K562 (cell line): Measurements from ENCODE around the gene DLX2. TPM values are rescaled to one million over a fixed set of nuclear protein-coding genes. Genes with fewer than 3 reads are reported as not detected.

Experiments
- ATAC-seq: fragments of 200-7000 bp; cut with Tn5 transposase; 3 replicates; pipeline ENCODE4 v1.9.1; 2020; ENCODE audit warnings: moderate library complexity
- BruUV-seq: library from RNA; stranded (reverse); fragments of 400-500 nt; replicated peaks from 2 replicates; lab custom pipeline; 2021; lab: Mats Ljungman, UMichigan
- CTCF ChIA-PET: fragments of 300-600 bp; formaldehyde crosslinking; extraction: SDS; loops from one replicate; lab custom pipeline; 2021; ENCODE audit warnings: low intra/inter-chr PET ratio; lab: Yijun Ruan, JAX
- POLR2A ChIA-PET: fragments of 300-600, 350-650 bp; sonication (Branson Sonifier 250); formaldehyde crosslinking; extraction: SDS; loops from one replicate; lab custom pipeline; 2021; ENCODE audit warnings: antibody characterized with exemption, inconsistent platforms; lab: Yijun Ruan, JAX
- DNase-seq, 4 experiments: peaks; one replicate each; pipeline versions ENCODE4 v3.0.0 to v3.0.0-alpha.2; 2011 to 2018; ENCODE audit warnings: low spot score in 3 of 4, mixed read lengths in 3 of 4; ENCODE audit errors: extremely low read depth in 1 of 4
- FAIRE-seq: peaks from 2 replicates; lab custom pipeline; 2011; peaks lifted over from hg19 to GRCh38; lab: Jason Lieb, UNC
- H2AFZ ChIP-seq: 2 replicates; pipeline ENCODE4 v1.6.0; 2011; ENCODE audit warnings: low read depth, low read length, control low read depth, inconsistent platforms
- H3K27ac ChIP-seq: fragments of 200-600 bp; 3 replicates; pipeline ENCODE4 v1.8.0; 2011; ENCODE audit warnings: low read depth, mild to moderate bottlenecking, control low read depth, inconsistent platforms, low read length, moderate library complexity, mixed read lengths; ENCODE audit errors: extremely low read depth
- H3K27me3 ChIP-seq, 2 experiments: fragments of 300-600 bp in 1 of 2; 2 replicates in 1 of 2; 3 replicates in 1 of 2; pipeline versions ENCODE4 v1.6.0 to v1.8.0; 2011; ENCODE audit warnings: inconsistent platforms in 2 of 2, low read length in 2 of 2, mild to moderate bottlenecking in 1 of 2, mixed read lengths in 1 of 2, moderate library complexity in 1 of 2; ENCODE audit not compliant: control insufficient read depth in 2 of 2, insufficient read depth in 2 of 2
- H3K36me3 ChIP-seq: fragments of 300-600 bp; 3 replicates; pipeline ENCODE4 v1.8.0; 2011; ENCODE audit warnings: mild to moderate bottlenecking, low read length, inconsistent platforms; ENCODE audit not compliant: control insufficient read depth, insufficient read depth
- H3K4me1 ChIP-seq, 2 experiments: fragments of 200-600 bp in 1 of 2; replicated peaks in 1 of 2; 2 replicates in 1 of 2; 3 replicates in 1 of 2; pipeline versions ENCODE4 v1.5.1 to v1.8.0; 2011; ENCODE audit warnings: inconsistent platforms in 2 of 2, low read length in 2 of 2, mild to moderate bottlenecking in 1 of 2, mixed read lengths in 1 of 2, moderate library complexity in 1 of 2; ENCODE audit not compliant: control insufficient read depth in 2 of 2, insufficient read depth in 2 of 2
- H3K4me2 ChIP-seq: 2 replicates; pipeline ENCODE4 v1.6.1; 2011; ENCODE audit warnings: low read length, control low read depth, inconsistent platforms, mixed read lengths; ENCODE audit not compliant: insufficient read depth
- H3K4me3 ChIP-seq: fragments of 200-600 bp; sonication (generic), shearing (Covaris generic); 2 replicates; pipeline ENCODE4 v1.5.1; 2016; ENCODE audit warnings: control low read depth, inconsistent platforms
- H3K79me2 ChIP-seq: fragments of 200-600 bp; 3 replicates; pipeline ENCODE4 v1.8.0; 2011; ENCODE audit warnings: low read length, inconsistent platforms; ENCODE audit not compliant: control insufficient read depth, insufficient read depth
- H3K9ac ChIP-seq, 2 experiments: 2 replicates each; pipeline versions ENCODE4 v1.6.0 to v1.6.1; 2011; ENCODE audit warnings: low read depth in 2 of 2, low read length in 2 of 2, control low read depth in 1 of 2, inconsistent platforms in 1 of 2, mild to moderate bottlenecking in 1 of 2, mixed read lengths in 1 of 2; ENCODE audit not compliant: insufficient read depth in 1 of 2
- H3K9me1 ChIP-seq: one replicate; pipeline ENCODE4 v1.6.0; 2011; ENCODE audit warnings: inconsistent platforms, mild to moderate bottlenecking, low read length, moderate library complexity; ENCODE audit not compliant: control insufficient read depth, insufficient read depth
- H3K9me3 ChIP-seq: replicated peaks from 2 replicates; pipeline ENCODE4 v1.5.1; 2011; ENCODE audit warnings: low read depth, low read length, inconsistent platforms; ENCODE audit not compliant: control insufficient read depth, insufficient read depth
- H4K20me1 ChIP-seq: replicated peaks from 2 replicates; pipeline ENCODE4 v1.6.1; 2011; ENCODE audit warnings: low read length, inconsistent platforms, mixed read lengths; ENCODE audit not compliant: control insufficient read depth, insufficient read depth
- BRD4 ChIP-seq: fragments of 200-600 bp; sonication (generic); IDR thresholded peaks from 2 replicates; pipeline ENCODE4 v1.6.1; 2017; ENCODE audit warnings: inconsistent platforms
- CAMTA2 ChIP-seq: fragments of 250-450 bp; sonication (Bioruptor Pico); conservative IDR thresholded peaks from 2 replicates; pipeline ENCODE4 v1.5.1; 2022
- KDM2B ChIP-seq: fragments of 250-450 bp; sonication (Bioruptor Pico); IDR thresholded peaks from 2 replicates; pipeline ENCODE4 v1.8.0; 2021; ENCODE audit warnings: mild to moderate bottlenecking, moderate library complexity
- RB1 ChIP-seq: fragments of 450-650 bp; IDR thresholded peaks from 2 replicates; pipeline ENCODE4 v1.6.1; 2017; ENCODE audit warnings: low read depth, mild to moderate bottlenecking
- SMAD4 ChIP-seq: fragments of 250-450 bp; sonication (Bioruptor Pico); conservative IDR thresholded peaks from 2 replicates; pipeline ENCODE4 v1.8.0; 2021; ENCODE audit warnings: inconsistent platforms, mild to moderate bottlenecking, moderate library complexity
- ZNF23 ChIP-seq: fragments of 250-450 bp; sonication (Bioruptor Pico); IDR thresholded peaks from 2 replicates; pipeline ENCODE4 v1.4.0; 2020; ENCODE audit warnings: mild to moderate bottlenecking
- ZNF764 ChIP-seq: fragments of 250-450 bp; sonication (Bioruptor Pico); IDR thresholded peaks from 2 replicates; pipeline ENCODE4 v1.4.0; 2020; ENCODE audit warnings: low read depth, mild to moderate bottlenecking, moderate library complexity
- WGBS: fragments of 100-300 bp; shearing (Covaris generic); methylation state at CpG from one replicate; pipeline ENCODE4 v1.1.6; 2016; ENCODE audit warnings: low coverage, mixed read lengths; ENCODE audit not compliant: insufficient coverage; ENCODE audit errors: missing lambda C conversion rate; 5-methylcytosine and 5-hydroxymethylcytosine counted together
- in situ Hi-C: fragments of 300-500 bp; cut with MboI; formaldehyde crosslinking; loops from 4 replicates; pipeline ENCODE4 v1.15.0; 2018; ENCODE audit warnings: inconsistent platforms, mixed read lengths
- intact Hi-C: fragments of 100-400 bp; cut with micrococcal nuclease; formaldehyde crosslinking; loops from 2 replicates; pipeline ENCODE4 v1.14.2; 2022
- polyA plus RNA-seq, 8 experiments: library from polyadenylated mRNA; depleted of rRNA in 4 of 8; stranded (reverse) in 5 of 8; unstranded in 3 of 8; fragments of >200 nt; fragmentation: Nextera tagmentation in 2 of 8; fragmentation: Illumina TruSeq in 1 of 8; extraction: Ambion mirVana in 2 of 8; extraction: Trizol in 1 of 8; gene quantifications; 2 replicates each; pipeline versions ENCODE4 v1.2.1 to v1.2.3, GENCODE V29; 2011 to 2014; ENCODE audit warnings: inconsistent platforms in 1 of 8, missing spikeins in 1 of 8
- total RNA-seq, 7 experiments: library from RNA; depleted of rRNA in 6 of 7; stranded (reverse); fragments of >200 nt in 6 of 7; fragmentation: Illumina TruSeq in 2 of 7; extraction: Trizol in 2 of 7; gene quantifications; 2 replicates each; pipeline versions ENCODE4 v1.2.1 to v1.2.3, GENCODE V29; 2011 to 2021; ENCODE audit warnings: low replicate concordance in 1 of 7
- TF ChIP-seq, protein P1 (sequence below): fragments of 250-450 bp; sonication (Bioruptor Pico); IDR thresholded peaks from 2 replicates; pipeline ENCODE4 v1.5.0; 2021; ENCODE audit warnings: mild to moderate bottlenecking, borderline replicate concordance
- TF ChIP-seq, protein P2 (sequence below), 3 experiments: fragments of 200-800 bp in 1 of 3; fragments of 250-450 bp in 1 of 3; fragments of 450-650 bp in 1 of 3; sonication (Bioruptor Pico) in 1 of 3; sonication (Bioruptor generic) in 1 of 3; formaldehyde crosslinking in 1 of 3; IDR thresholded peaks; 2 replicates each; pipeline versions ENCODE4 v1.6.1 to v1.8.0; 2016 to 2022; ENCODE audit warnings: mild to moderate bottlenecking in 2 of 3, missing genetic modification characterization in 2 of 3, missing compliant biosample characterization in 1 of 3, moderate library complexity in 1 of 3
- TF ChIP-seq, protein P3 (sequence below), 3 experiments: fragments of 200-800 bp in 1 of 3; sonication (Bioruptor generic) in 1 of 3; sonication (generic) in 1 of 3; formaldehyde crosslinking in 1 of 3; IDR thresholded peaks; 2 replicates each; pipeline versions ENCODE4 v1.6.1 to v1.8.0; 2016 to 2022; ENCODE audit warnings: mild to moderate bottlenecking in 2 of 3, missing compliant biosample characterization in 2 of 3, missing genetic modification characterization in 2 of 3, missing genetic modification reagents in 1 of 3

Gene DLX2
- total and polyA plus RNA-seq, 9 of the 15 experiments (the other 6 are each of a cell fraction or from before 2014, with no cell fraction given) = 0.14 to 4.3 (median 0.86) TPM

DNA sequence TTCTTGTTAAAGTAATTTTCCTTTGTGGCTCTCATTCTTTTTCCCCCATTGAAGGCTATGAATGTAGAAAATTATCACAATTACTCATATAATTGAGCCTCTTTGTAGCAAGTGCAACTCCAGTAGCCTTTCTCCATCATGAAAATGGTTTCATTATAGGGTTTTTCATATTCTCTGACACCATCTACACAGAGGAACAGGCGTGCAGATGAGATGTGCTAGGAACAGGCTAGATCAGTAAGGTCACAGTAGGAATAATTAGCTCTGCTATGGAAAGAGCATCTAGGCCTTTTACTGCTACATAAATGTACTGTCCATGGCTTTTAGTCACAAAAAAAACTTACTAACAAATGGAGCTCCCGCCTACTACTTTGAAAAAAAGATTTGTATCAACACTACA lies 30.0 kb downstream of the DLX2 start:
- intact Hi-C loops = no loop called here
- no peak overlapping the region for H3K27ac ChIP-seq
- H3K4me2 ChIP-seq = no peak overlapping the region
- no peaks in the 10 kb centered on the region for H4K20me1 ChIP-seq
- ATAC-seq = no peak
- no peaks in the 10 kb centered on the region for H3K27me3 ChIP-seq
- no peaks in the 10 kb centered on the region for H3K9me3 ChIP-seq
- H3K79me2 ChIP-seq = no peaks in the 10 kb centered on the region
- no peak for DNase-seq
- CTCF ChIA-PET = no interaction called here
- no peak for FAIRE-seq
- H3K9me1 ChIP-seq = no peaks in the 10 kb centered on the region
- BruUV-seq = no TSS peak
- in situ Hi-C loops = no loop called here
- H3K9ac ChIP-seq = no peak overlapping the region
- no peak overlapping the region for H3K4me3 ChIP-seq
- 98% methylated on average over 2 of the region's 2 CpGs for WGBS
- no peaks in the 10 kb centered on the region; a peak in 1 of 5 replicates for H3K4me1 ChIP-seq
- no peaks in the 10 kb centered on the region for H3K36me3 ChIP-seq
- no peak overlapping the region for H2AFZ ChIP-seq
- POLR2A ChIA-PET = interaction anchor here (1.6 to 2.0 kb wide), 2 partner anchors 9 to 12 kb away, joined by 4 to 7 read pairs; partner anchors contain the start of gene DLX1
- no peak for TF ChIP-seq ZNF23 (CRISPR knock-in tag)
- no peak for TF ChIP-seq ZNF764 (CRISPR knock-in tag)
- no peak for TF ChIP-seq BRD4
- no peak for TF ChIP-seq SMAD4 (CRISPR knock-in tag)
- TF ChIP-seq KDM2B (CRISPR knock-in tag) = no peak
- no peak for TF ChIP-seq CAMTA2 (CRISPR knock-in tag)
- TF ChIP-seq, protein P1, sequence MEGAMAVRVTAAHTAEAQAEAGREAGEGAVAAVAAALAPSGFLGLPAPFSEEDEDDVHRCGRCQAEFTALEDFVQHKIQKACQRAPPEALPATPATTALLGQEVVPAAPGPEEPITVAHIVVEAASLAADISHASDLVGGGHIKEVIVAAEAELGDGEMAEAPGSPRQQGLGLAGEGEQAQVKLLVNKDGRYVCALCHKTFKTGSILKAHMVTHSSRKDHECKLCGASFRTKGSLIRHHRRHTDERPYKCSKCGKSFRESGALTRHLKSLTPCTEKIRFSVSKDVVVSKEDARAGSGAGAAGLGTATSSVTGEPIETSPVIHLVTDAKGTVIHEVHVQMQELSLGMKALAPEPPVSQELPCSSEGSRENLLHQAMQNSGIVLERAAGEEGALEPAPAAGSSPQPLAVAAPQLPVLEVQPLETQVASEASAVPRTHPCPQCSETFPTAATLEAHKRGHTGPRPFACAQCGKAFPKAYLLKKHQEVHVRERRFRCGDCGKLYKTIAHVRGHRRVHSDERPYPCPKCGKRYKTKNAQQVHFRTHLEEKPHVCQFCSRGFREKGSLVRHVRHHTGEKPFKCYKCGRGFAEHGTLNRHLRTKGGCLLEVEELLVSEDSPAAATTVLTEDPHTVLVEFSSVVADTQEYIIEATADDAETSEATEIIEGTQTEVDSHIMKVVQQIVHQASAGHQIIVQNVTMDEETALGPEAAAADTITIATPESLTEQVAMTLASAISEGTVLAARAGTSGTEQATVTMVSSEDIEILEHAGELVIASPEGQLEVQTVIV (CRISPR knock-in tag) = no peak
- TF ChIP-seq, protein P2, sequence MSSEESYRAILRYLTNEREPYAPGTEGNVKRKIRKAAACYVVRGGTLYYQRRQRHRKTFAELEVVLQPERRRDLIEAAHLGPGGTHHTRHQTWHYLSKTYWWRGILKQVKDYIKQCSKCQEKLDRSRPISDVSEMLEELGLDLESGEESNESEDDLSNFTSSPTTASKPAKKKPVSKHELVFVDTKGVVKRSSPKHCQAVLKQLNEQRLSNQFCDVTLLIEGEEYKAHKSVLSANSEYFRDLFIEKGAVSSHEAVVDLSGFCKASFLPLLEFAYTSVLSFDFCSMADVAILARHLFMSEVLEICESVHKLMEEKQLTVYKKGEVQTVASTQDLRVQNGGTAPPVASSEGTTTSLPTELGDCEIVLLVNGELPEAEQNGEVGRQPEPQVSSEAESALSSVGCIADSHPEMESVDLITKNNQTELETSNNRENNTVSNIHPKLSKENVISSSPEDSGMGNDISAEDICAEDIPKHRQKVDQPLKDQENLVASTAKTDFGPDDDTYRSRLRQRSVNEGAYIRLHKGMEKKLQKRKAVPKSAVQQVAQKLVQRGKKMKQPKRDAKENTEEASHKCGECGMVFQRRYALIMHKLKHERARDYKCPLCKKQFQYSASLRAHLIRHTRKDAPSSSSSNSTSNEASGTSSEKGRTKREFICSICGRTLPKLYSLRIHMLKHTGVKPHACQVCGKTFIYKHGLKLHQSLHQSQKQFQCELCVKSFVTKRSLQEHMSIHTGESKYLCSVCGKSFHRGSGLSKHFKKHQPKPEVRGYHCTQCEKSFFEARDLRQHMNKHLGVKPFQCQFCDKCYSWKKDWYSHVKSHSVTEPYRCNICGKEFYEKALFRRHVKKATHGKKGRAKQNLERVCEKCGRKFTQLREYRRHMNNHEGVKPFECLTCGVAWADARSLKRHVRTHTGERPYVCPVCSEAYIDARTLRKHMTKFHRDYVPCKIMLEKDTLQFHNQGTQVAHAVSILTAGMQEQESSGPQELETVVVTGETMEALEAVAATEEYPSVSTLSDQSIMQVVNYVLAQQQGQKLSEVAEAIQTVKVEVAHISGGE (CRISPR knock-in tag; IDR thresholded peaks at IDR 0.05) = no peak
- no peak for TF ChIP-seq RB1
- TF ChIP-seq, protein P3, sequence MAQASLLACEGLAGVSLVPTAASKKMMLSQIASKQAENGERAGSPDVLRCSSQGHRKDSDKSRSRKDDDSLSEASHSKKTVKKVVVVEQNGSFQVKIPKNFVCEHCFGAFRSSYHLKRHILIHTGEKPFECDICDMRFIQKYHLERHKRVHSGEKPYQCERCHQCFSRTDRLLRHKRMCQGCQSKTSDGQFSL (CRISPR knock-in tag; IDR thresholded peaks at IDR 0.05) = no peak
- TF ChIP-seq, protein P3 (tag; IDR thresholded peaks at IDR 0.05) = no peak
